ENCODE results near the gene TUBA8.
"Not testable (repeated sequence)": the region's sequence is repeated elsewhere in the genome, so short reads cannot be mapped to it uniquely, and the experiment has no call there.

TUBA8 gene

DNA sequence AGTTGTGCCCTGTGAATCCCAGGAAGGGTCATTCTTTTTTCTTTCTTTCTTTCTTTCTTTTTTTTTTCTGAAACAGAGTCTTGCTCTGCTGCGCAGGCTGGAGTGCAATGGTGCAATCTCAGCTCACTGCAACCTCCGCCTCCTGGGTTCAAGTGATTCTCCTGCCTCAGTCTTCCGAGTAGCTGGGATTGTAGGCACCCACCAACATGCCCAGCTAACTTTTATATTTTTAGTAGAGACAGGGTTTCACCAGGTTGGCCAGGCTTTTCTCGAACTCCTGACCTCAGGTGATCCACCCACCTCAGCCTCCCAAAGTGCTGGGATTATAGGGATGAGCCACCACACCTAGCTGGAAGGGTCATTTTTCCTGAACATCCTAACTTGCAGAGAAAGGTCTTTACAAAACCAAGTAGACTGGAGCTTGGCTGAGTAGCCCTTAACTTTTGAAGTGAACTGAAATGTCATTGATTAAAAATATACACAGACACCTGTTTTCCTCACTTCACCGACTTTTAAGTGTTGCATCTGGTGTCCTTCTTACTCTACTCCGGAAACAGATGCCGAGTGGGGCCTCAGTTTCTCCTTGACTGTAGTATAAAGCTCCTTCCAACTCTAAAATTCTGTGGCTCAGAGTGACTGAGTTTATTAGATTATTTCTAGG is 39.2 kb upstream of the TUBA8 start:
- H3K27me3 Mint-ChIP-seq: peaks cover 10% of the 10 kb centered on the region
- intact Hi-C loops (cut with micrococcal nuclease); H3K36me3 Mint-ChIP-seq (ENCODE audit: low read depth); H3K27ac Mint-ChIP-seq; H3K4me1 Mint-ChIP-seq (ENCODE audit: low read depth); H3K4me3 Mint-ChIP-seq; H3K9me3 Mint-ChIP-seq: not testable (repeated sequence)

DNA sequence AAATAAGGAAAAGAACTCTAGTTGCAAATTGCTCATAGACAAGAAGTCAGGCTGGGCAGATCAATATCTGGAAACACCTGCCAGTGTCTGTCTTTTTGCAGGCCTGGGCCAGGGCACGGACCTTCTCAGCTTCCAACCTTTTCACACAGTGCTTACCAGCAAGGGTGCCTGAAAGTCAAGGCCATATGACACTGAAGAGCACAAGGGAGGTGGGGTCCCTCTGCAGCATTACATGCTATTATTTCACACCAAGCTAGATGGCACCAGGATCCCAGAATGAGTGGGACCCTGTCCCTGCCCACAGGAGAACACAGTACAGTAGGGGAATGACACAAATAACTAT is 38.7 kb upstream of the TUBA8 start:
- peaks cover 1% of the 10 kb centered on the region for H3K36me3 Mint-ChIP-seq (ENCODE audit: low read depth)
- no peak overlapping the region for H3K4me3 Mint-ChIP-seq
- peaks cover 10% of the 10 kb centered on the region for H3K4me1 Mint-ChIP-seq (ENCODE audit: low read depth)
- H3K27me3 Mint-ChIP-seq: peaks cover 8% of the 10 kb centered on the region
- no peaks in the 10 kb centered on the region for H3K9me3 Mint-ChIP-seq
- no peak overlapping the region for H3K27ac Mint-ChIP-seq
- intact Hi-C loops (cut with micrococcal nuclease): no loop called here

GRCh38 chr22:18073467-18073866 is 37.1 kb upstream of the TUBA8 start:
- intact Hi-C loops (cut with micrococcal nuclease): no loop called here
- H3K9me3 Mint-ChIP-seq: no peaks in the 10 kb centered on the region

DNA sequence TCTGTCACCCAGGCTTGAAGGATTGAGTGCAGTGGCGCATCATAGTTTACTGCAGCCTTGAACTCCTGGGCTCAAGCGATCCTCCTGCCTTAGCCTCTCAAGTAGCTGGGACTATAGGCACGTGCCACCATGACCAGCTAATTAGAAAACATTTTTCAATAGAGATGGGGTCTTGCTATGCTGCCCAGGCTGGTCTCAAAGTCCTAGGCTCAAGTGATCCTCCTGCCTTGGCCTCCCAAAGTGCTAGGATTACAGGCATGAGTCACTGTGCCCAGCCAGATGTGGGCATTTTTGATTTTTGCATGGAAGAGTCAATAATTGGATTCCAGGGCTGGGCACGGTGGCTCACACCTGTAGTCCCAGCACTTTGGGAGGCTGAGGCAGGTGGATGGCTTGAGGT is 36.7 kb upstream of the TUBA8 start:
- H3K27me3 Mint-ChIP-seq; H3K9me3 Mint-ChIP-seq; H3K4me3 Mint-ChIP-seq; intact Hi-C loops (cut with micrococcal nuclease); H3K27ac Mint-ChIP-seq: not testable (repeated sequence)
- peaks cover 21% of the 10 kb centered on the region for H3K4me1 Mint-ChIP-seq (ENCODE audit: low read depth)
- peaks cover 20% of the 10 kb centered on the region for H3K36me3 Mint-ChIP-seq (ENCODE audit: low read depth)

More at GRCh38 chr22:18073467-18073866, 37.1 kb upstream of the TUBA8 start:
- no peak overlapping the region for H3K4me3 Mint-ChIP-seq
- peaks cover 1% of the 10 kb centered on the region for H3K27me3 Mint-ChIP-seq
- peaks cover 16% of the 10 kb centered on the region for H3K36me3 Mint-ChIP-seq (ENCODE audit: low read depth)
- no peak overlapping the region for H3K27ac Mint-ChIP-seq
- H3K4me1 Mint-ChIP-seq (ENCODE audit: low read depth): peaks cover 16% of the 10 kb centered on the region

- Mint-ChIP-seq H3K9me3 (no peaks in the 10 kb centered on the region), H3K36me3 (ENCODE audit: low read depth) (peaks cover 31% of the 10 kb centered on the region), H3K27me3 (peaks cover 1% of the 10 kb centered on the region), H3K27ac (no peak overlapping the region), H3K4me3 (no peak overlapping the region), H3K4me1 (ENCODE audit: low read depth) (peaks cover 31% of the 10 kb centered on the region)
- intact Hi-C loops (cut with micrococcal nuclease): loop anchor here (5.0 kb wide), 3 partner anchors 73 to 448 kb away; partner anchors contain the start of gene ATP6V1E1
These were observed 35.4 kb upstream of the TUBA8 start for GRCh38 chr22:18075101-18075719.

- H3K9me3 Mint-ChIP-seq: no peaks in the 10 kb centered on the region
- no peak overlapping the region for H3K4me3 Mint-ChIP-seq
- H3K36me3 Mint-ChIP-seq (ENCODE audit: low read depth): peaks cover 38% of the 10 kb centered on the region
- peaks cover 31% of the 10 kb centered on the region for H3K4me1 Mint-ChIP-seq (ENCODE audit: low read depth)
- intact Hi-C loops (cut with micrococcal nuclease): loop anchor here (1.0 to 5.0 kb wide), 4 partner anchors 74 to 449 kb away; partner anchors contain the start of gene ATP6V1E1
- peaks cover 1% of the 10 kb centered on the region for H3K27me3 Mint-ChIP-seq
- peak overlapping the region; percentile 95 for H3K27ac Mint-ChIP-seq
These were observed 34.7 kb upstream of the TUBA8 start for GRCh38 chr22:18075720-18076497.

DNA sequence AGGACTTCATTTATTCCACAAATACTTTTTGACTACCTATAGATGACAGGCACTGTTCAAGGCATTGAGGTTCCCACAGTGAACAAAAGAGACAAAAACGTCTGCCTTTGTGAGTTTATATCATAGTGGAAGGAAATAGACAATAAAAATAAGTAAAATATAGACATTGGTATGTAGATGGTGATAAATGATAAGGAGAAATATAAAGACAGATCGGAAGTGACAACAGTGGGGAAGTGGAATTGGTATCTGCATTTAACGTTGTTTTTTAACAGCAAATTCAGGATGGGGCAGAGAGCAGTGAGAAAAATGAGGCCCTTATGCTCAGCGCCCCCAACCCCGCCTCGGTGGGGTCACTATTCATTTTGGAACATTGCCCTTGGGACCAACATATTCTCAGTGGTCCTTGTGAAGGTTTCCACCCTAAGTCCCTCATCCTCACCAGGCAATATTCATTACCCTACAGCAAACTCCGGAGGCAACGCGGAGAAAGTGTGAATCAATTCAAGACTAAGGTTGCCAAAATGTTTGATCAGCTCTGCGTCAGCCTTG is 33.4 kb upstream of the TUBA8 start:
- H3K4me1 Mint-ChIP-seq (ENCODE audit: low read depth): peaks cover 41% of the 10 kb centered on the region
- H3K9me3 Mint-ChIP-seq: no peaks in the 10 kb centered on the region
- peaks cover 51% of the 10 kb centered on the region for H3K36me3 Mint-ChIP-seq (ENCODE audit: low read depth)
- H3K4me3 Mint-ChIP-seq: peak overlapping the region; percentile 94
- peak overlapping the region; percentile 95 for H3K27ac Mint-ChIP-seq
- intact Hi-C loops (cut with micrococcal nuclease): loop anchor here (1.0 to 5.0 kb wide), 4 partner anchors 75 to 450 kb away; partner anchors contain the start of gene ATP6V1E1
- H3K27me3 Mint-ChIP-seq: no peaks in the 10 kb centered on the region

DNA sequence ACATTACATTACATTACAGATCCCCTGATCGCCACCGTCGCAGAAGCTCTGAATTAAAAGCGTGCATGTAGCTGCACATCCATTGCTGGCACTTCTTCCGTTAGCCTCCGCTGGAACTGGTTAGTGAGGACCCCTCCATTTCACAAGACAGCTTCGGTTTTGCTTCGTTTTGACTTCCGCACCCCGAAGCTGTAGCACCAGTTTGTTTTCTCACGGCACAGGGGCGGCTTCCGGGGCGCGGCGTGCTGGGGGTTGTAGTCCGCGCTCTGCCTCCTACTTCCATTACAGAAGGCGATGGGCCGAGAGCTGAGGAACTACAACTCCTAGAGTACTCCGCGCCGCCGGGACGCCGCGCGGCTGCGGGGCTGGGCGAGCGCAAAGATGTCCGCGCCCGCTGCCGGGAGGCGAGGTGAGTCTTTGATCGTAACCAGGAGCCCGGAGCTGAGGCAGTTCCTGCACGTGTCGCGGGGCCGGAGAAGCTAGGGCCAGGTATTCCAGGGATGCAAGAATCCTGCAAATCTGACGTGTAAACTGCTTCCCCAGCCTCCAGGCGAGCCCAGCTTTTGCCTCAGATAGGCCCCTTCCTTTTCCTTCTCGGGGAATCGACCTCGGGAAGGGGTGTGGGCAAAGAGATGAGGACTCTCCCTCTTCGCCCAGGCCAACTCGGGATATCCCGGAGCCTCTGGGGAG is 32.8 kb upstream of the TUBA8 start, which contains the start of gene PEX26:
Gene PEX26, plus strand, starts transcription at position 352 of the 690 bp plus-strand sequence. CDS start 387 bp downstream, outside the sequence.
- H3K36me3 Mint-ChIP-seq (ENCODE audit: low read depth): peaks cover 57% of the 10 kb centered on the region
- no peaks in the 10 kb centered on the region for H3K27me3 Mint-ChIP-seq
- no peaks in the 10 kb centered on the region for H3K9me3 Mint-ChIP-seq
- peak within 1 kb of the TSS; percentile 94 for H3K4me3 Mint-ChIP-seq
- peaks cover 46% of the 10 kb centered on the region for H3K4me1 Mint-ChIP-seq (ENCODE audit: low read depth)
- peak within 1 kb of the TSS; percentile 95 for H3K27ac Mint-ChIP-seq
- intact Hi-C loops (cut with micrococcal nuclease): loop anchor here (1.0 to 5.0 kb wide), 4 partner anchors 75 to 450 kb away; partner anchors contain the start of gene ATP6V1E1

DNA sequence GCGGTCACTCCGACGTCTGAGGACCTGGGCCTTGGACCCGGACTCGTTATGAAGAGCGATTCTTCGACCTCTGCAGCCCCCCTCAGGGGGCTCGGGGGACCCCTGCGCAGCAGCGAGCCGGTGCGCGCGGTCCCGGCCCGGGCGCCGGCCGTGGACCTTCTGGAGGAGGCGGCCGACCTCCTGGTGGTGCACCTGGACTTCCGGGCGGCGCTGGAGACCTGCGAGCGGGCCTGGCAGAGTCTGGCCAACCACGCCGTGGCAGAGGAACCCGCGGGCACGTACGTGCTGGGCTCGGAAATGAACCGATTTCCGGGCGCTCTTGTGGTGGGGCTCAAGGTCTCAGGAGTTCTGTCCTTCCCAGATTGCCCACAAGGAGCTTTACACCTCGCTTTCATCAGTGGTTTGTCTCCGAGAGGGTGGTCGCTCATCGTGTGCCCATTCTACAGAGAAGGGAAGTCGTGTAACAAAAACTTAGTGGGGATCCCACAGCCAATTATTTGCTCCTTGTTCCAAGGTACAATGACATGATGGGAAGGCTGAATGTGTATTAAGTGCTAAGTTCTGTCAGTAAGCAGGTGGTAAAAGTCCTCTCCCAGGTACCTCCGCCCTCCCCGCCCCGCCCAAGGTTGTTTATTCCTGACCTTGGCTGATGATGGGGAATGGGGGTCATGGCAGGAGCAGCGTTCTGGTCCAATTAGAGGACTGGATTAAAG is 32.1 kb upstream of the TUBA8 start:
- Mint-ChIP-seq H3K4me1 (ENCODE audit: low read depth) (peaks cover 52% of the 10 kb centered on the region), H3K36me3 (ENCODE audit: low read depth) (peaks cover 64% of the 10 kb centered on the region), H3K4me3 (peak overlapping the region; percentile 94), H3K27ac (peak overlapping the region; percentile 95), H3K27me3 (no peaks in the 10 kb centered on the region), H3K9me3 (no peaks in the 10 kb centered on the region)
- intact Hi-C loops (cut with micrococcal nuclease): loop anchor here (5.0 kb wide), 3 partner anchors 76 to 451 kb away; partner anchors contain the start of gene ATP6V1E1

GRCh38 chr22:18079706-18080233 is 30.8 kb upstream of the TUBA8 start:
- Mint-ChIP-seq H3K4me1 (ENCODE audit: low read depth) (peaks cover 52% of the 10 kb centered on the region), H3K9me3 (no peaks in the 10 kb centered on the region), H3K27ac (peak overlapping the region; percentile 95), H3K4me3 (no peak overlapping the region), H3K27me3 (no peaks in the 10 kb centered on the region), H3K36me3 (ENCODE audit: low read depth) (peaks cover 77% of the 10 kb centered on the region)
- intact Hi-C loops (cut with micrococcal nuclease): loop anchor here (5.0 kb wide), 3 partner anchors 77 to 452 kb away; partner anchors contain the start of gene ATP6V1E1

DNA sequence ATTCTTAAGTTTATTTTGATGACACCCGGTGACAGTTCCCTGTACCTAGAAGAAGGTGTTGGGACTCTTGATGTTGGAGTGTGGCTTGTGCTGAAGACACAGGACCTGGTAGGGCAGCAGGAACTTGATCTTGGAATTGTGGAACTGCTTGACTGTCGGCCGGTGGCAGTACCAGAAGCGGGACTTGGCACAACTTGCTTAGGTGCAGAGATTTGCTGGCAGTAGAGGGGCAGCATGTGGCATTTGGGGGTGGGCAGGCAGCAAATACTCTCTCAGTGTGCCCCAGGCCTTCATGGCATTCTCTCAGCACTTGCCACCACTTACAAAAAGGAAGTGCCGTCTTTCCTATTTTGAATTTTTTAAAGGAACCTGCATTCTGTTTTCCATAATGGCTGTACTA is 29.2 kb upstream of the TUBA8 start:
- H3K4me3 Mint-ChIP-seq: no peak overlapping the region
- H3K27me3 Mint-ChIP-seq: no peaks in the 10 kb centered on the region
- H3K4me1 Mint-ChIP-seq (ENCODE audit: low read depth): peaks cover 47% of the 10 kb centered on the region
- no peaks in the 10 kb centered on the region for H3K9me3 Mint-ChIP-seq
- H3K36me3 Mint-ChIP-seq (ENCODE audit: low read depth): peaks cover 93% of the 10 kb centered on the region
- H3K27ac Mint-ChIP-seq: no peak overlapping the region
- intact Hi-C loops (cut with micrococcal nuclease): no loop called here

GRCh38 chr22:18082467-18082866 is 28.1 kb upstream of the TUBA8 start:
- Mint-ChIP-seq H3K4me1 (ENCODE audit: low read depth) (peaks cover 38% of the 10 kb centered on the region), H3K27ac (no peak overlapping the region), H3K27me3 (no peaks in the 10 kb centered on the region), H3K9me3 (no peaks in the 10 kb centered on the region), H3K4me3 (no peak overlapping the region), H3K36me3 (ENCODE audit: low read depth) (peaks cover 97% of the 10 kb centered on the region)
- intact Hi-C loops (cut with micrococcal nuclease): no loop called here

Measured in dendritic cell treated with granulocyte-macrophage colony-stimulating factor and Interleukin-4, amounts not matched to agents 40 ng/mL and 50 ng/mL, for 4 days (primary cell).